Tibial artery (tissue), 4 donors: ENCODE results near the gene NEMF.

Experiments used
- DNase-seq, 2 donors: peaks; one replicate each; pipeline ENCODE4 v3.0.0-alpha.2; 2019
- H3K27ac ChIP-seq, 2 donors: fragments of 200-600 bp; sonication (generic) in 1 of 2; 1 replicate in 1 of 2; 2 replicates in 1 of 2; pipeline ENCODE4 v1.5.1; 2018 to 2019; ENCODE audit warnings: mild to moderate bottlenecking in 1 of 2
- H3K27me3 ChIP-seq, 2 donors: fragments of 200-600 bp; sonication (generic) in 1 of 2; one replicate each; pipeline versions ENCODE4 v1.5.1 to v1.6.0; 2016 to 2019
- H3K36me3 ChIP-seq, 3 donors: fragments of 200-600 bp; sonication (generic) in 2 of 3; one replicate each; pipeline ENCODE4 v1.5.1; 2016 to 2019; ENCODE audit warnings: mild to moderate bottlenecking in 2 of 3
- H3K4me1 ChIP-seq, 4 donors: fragments of 200-600 bp; sonication (generic) in 2 of 4; 1 replicate in 3 of 4; 2 replicates in 1 of 4; pipeline ENCODE4 v1.5.1; 2016 to 2019
- H3K4me3 ChIP-seq, 2 donors: fragments of 200-600 bp; sonication (generic) in 1 of 2; 1 replicate in 1 of 2; 2 replicates in 1 of 2; pipeline ENCODE4 v1.5.1; 2018 to 2019; ENCODE audit warnings: mild to moderate bottlenecking in 2 of 2
- H3K9me3 ChIP-seq, 3 donors: fragments of 200-600 bp; sonication (generic) in 1 of 3; one replicate each; pipeline ENCODE4 v1.5.1; 2016 to 2019
- CTCF ChIP-seq, 2 experiments: fragments of 200-600 bp in 1 of 2; fragments of 450-650 bp in 1 of 2; IDR thresholded peaks; one replicate each; pipeline ENCODE4 v1.5.1; 2017 to 2019; ENCODE audit warnings: antibody characterized with exemption in 2 of 2, mild to moderate bottlenecking in 1 of 2, moderate library complexity in 1 of 2
- intact Hi-C: fragments of 100-400 bp; cut with DNase I; formaldehyde crosslinking; loops from one replicate; pipeline ENCODE4 v1.15.0; 2023; ENCODE audit warnings: low total_unique reads

Gene NEMF

GRCh38 chr14:49853572-49854375, 1.2 kb upstream of the NEMF start:
- H3K4me3 ChIP-seq = peak overlapping the region; percentile 75 to 80
- H3K27ac ChIP-seq = peak overlapping the region; percentile 87 to 89
- peaks cover 4 to 15% (median 11%) of the 10 kb centered on the region in 3 donors for H3K36me3 ChIP-seq
- peak; percentile 66 to 71 for TF ChIP-seq CTCF (IDR thresholded peaks at IDR 0.05)
- DNase-seq = peak; percentile 65 to 77
- H3K4me1 ChIP-seq = peaks cover 0 to 25% (median 18%) of the 10 kb centered on the region in 4 donors
- intact Hi-C loops = loop anchor here (5.0 kb wide), 1 partner anchor 221 kb away; no protein-coding TSS in a partner anchor
- no peaks in the 10 kb centered on the region for H3K9me3 ChIP-seq
- no peaks in the 10 kb centered on the region for H3K27me3 ChIP-seq

GRCh38 chr14:49853158-49853477, 530 bp upstream of the NEMF start:
- TF ChIP-seq CTCF (IDR thresholded peaks at IDR 0.05) = peak; percentile 1 to 2
- intact Hi-C loops = loop anchor here (5.0 kb wide), 1 partner anchor 221 kb away; no protein-coding TSS in a partner anchor
- no peaks in the 10 kb centered on the region for H3K9me3 ChIP-seq
- no peaks in the 10 kb centered on the region for H3K27me3 ChIP-seq
- no peak for DNase-seq
- peaks cover 4 to 19% (median 11%) of the 10 kb centered on the region in 3 donors for H3K36me3 ChIP-seq
- peaks cover 0 to 25% (median 18%) of the 10 kb centered on the region in 4 donors for H3K4me1 ChIP-seq
- peak overlapping the region; percentile 87 to 89 for H3K27ac ChIP-seq
- peak overlapping the region; percentile 75 to 80 for H3K4me3 ChIP-seq

GRCh38 chr14:49851813-49852212, 775 bp downstream of the NEMF start:
- peak overlapping the region; percentile 87 to 89 for H3K27ac ChIP-seq
- H3K9me3 ChIP-seq = no peaks in the 10 kb centered on the region
- H3K4me3 ChIP-seq = peak overlapping the region; percentile 75 to 80
- peaks cover 0 to 25% (median 18%) of the 10 kb centered on the region in 4 donors for H3K4me1 ChIP-seq
- peaks cover 4 to 32% (median 11%) of the 10 kb centered on the region in 3 donors for H3K36me3 ChIP-seq
- intact Hi-C loops = loop anchor here (5.0 kb wide), 1 partner anchor 220 kb away; no protein-coding TSS in a partner anchor
- TF ChIP-seq CTCF (IDR thresholded peaks at IDR 0.05) = no peak
- H3K27me3 ChIP-seq = no peaks in the 10 kb centered on the region
- no peak for DNase-seq

- Histone ChIP-seq H3K27ac (no peak overlapping the region), H3K27me3 (no peaks in the 10 kb centered on the region), H3K4me1 (peaks cover 0 to 25% (median 18%) of the 10 kb centered on the region in 4 donors), H3K4me3 (no peak overlapping the region), H3K36me3 (peaks cover 20 to 57% (median 33%) of the 10 kb centered on the region in 3 donors), H3K9me3 (no peaks in the 10 kb centered on the region)
- no peak for TF ChIP-seq CTCF (IDR thresholded peaks at IDR 0.05)
- DNase-seq = no peak
- intact Hi-C loops = no loop called here
These were observed 3.3 kb downstream of the NEMF start for GRCh38 chr14:49849213-49849847.

GRCh38 chr14:49828640-49829039, 23.9 kb downstream of the NEMF start:
- no peak for TF ChIP-seq CTCF (IDR thresholded peaks at IDR 0.05)
- peaks cover 80 to 98% (median 94%) of the 10 kb centered on the region in 3 donors for H3K36me3 ChIP-seq
- no peaks in the 10 kb centered on the region for H3K9me3 ChIP-seq
- no peak overlapping the region for H3K27ac ChIP-seq
- H3K4me1 ChIP-seq = no peaks in the 10 kb centered on the region
- DNase-seq = no peak
- no peaks in the 10 kb centered on the region for H3K27me3 ChIP-seq
- no peak overlapping the region for H3K4me3 ChIP-seq
- intact Hi-C loops = no loop called here
